IMR-90 (cell line): Measurements from ENCODE around the gene NDRG2.

Experiments used
- CEBPB ChIP-seq: IDR thresholded peaks from 2 replicates; pipeline ENCODE4 v1.6.1; 2012; ENCODE audit warnings: low read depth, low read length, improper control_type of control experiment
- MAFK ChIP-seq: IDR thresholded peaks from 2 replicates; pipeline ENCODE4 v1.6.1; 2012; ENCODE audit warnings: low read depth, low read length, improper control_type of control experiment
- MAZ ChIP-seq: IDR thresholded peaks from 2 replicates; pipeline ENCODE4 v1.6.1; 2012; ENCODE audit warnings: low read depth, mild to moderate bottlenecking, low read length, improper control_type of control experiment, moderate library complexity, borderline replicate concordance
- MXI1 ChIP-seq: IDR thresholded peaks from 2 replicates; pipeline ENCODE4 v1.6.1; 2012; ENCODE audit warnings: low read depth, mild to moderate bottlenecking, low read length, moderate library complexity, borderline replicate concordance
- POLR2A ChIP-seq: IDR thresholded peaks from 2 replicates; pipeline ENCODE4 v1.6.1; 2012; ENCODE audit warnings: mild to moderate bottlenecking, low read depth, low read length
- RAD21 ChIP-seq: IDR thresholded peaks from 2 replicates; pipeline ENCODE4 v1.6.1; 2012; ENCODE audit warnings: low read length, improper control_type of control experiment
- RCOR1 ChIP-seq: IDR thresholded peaks from 2 replicates; pipeline ENCODE4 v1.6.1; 2012; ENCODE audit warnings: mild to moderate bottlenecking, low read length, improper control_type of control experiment; ENCODE audit not compliant: insufficient replicate concordance
- RFX5 ChIP-seq: IDR thresholded peaks from 2 replicates; pipeline ENCODE4 v1.8.0; 2012; ENCODE audit warnings: low read depth, mild to moderate bottlenecking, low read length, moderate library complexity
- TF ChIP-seq, protein P1 (sequence below): fragments of 150-350 bp; IDR thresholded peaks from 2 replicates; pipeline ENCODE4 v1.6.1; 2017; ENCODE audit warnings: mild to moderate bottlenecking, antibody characterized with exemption, low read length, low read depth
- TF ChIP-seq, protein P2 (sequence below): conservative IDR thresholded peaks from 2 replicates; pipeline ENCODE4 v1.5.1; 2012; ENCODE audit warnings: mild to moderate bottlenecking, low read depth, low read length, improper control_type of control experiment
- TF ChIP-seq, protein P3 (sequence below): fragments of 150-350 bp; IDR thresholded peaks from 2 replicates; pipeline ENCODE4 v1.6.1; 2016; ENCODE audit warnings: low read depth, mild to moderate bottlenecking, low read length, moderate library complexity, borderline replicate concordance

DNA sequence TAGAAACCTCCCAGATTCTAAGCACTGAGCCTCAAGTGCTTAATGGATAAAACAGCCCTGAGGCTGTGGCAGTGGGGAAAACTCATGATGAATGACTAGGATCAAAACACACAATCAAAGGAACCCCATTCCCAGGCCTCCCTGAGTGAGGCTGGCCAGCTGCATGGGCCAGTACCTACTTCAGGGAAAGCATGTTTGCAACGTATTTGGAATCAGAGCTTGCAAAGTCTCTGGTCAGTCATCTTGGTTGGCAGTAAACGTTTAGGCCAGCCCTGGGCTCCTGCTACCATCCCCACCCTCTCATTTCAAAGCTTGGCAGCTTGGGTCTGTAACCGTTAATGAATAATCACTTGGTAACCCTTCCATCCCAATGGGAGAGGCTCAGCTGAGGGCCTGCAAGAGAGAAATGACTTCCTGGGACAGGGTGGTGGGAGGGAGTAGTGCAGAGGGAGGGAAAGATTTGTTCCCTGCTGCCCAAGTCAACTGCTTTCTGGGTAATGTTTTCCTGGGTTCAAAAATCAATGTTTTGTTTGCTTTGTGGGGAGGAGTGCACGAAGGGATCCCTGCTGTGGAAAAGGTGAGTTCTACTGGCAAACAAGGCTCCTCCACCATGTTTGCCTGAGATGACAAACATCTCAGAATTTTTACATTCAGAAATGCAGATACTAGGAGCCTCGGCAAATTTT is 30.7 kb upstream of the NDRG2 start:
- no peak for TF ChIP-seq RAD21
- TF ChIP-seq, protein P1, sequence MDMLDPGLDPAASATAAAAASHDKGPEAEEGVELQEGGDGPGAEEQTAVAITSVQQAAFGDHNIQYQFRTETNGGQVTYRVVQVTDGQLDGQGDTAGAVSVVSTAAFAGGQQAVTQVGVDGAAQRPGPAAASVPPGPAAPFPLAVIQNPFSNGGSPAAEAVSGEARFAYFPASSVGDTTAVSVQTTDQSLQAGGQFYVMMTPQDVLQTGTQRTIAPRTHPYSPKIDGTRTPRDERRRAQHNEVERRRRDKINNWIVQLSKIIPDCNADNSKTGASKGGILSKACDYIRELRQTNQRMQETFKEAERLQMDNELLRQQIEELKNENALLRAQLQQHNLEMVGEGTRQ = no peak
- TF ChIP-seq, protein P2, sequence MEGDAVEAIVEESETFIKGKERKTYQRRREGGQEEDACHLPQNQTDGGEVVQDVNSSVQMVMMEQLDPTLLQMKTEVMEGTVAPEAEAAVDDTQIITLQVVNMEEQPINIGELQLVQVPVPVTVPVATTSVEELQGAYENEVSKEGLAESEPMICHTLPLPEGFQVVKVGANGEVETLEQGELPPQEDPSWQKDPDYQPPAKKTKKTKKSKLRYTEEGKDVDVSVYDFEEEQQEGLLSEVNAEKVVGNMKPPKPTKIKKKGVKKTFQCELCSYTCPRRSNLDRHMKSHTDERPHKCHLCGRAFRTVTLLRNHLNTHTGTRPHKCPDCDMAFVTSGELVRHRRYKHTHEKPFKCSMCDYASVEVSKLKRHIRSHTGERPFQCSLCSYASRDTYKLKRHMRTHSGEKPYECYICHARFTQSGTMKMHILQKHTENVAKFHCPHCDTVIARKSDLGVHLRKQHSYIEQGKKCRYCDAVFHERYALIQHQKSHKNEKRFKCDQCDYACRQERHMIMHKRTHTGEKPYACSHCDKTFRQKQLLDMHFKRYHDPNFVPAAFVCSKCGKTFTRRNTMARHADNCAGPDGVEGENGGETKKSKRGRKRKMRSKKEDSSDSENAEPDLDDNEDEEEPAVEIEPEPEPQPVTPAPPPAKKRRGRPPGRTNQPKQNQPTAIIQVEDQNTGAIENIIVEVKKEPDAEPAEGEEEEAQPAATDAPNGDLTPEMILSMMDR = no peak
- TF ChIP-seq RCOR1 = no peak
- TF ChIP-seq POLR2A = no peak
- TF ChIP-seq MXI1 = no peak
- TF ChIP-seq CEBPB = no peak
- TF ChIP-seq RFX5 = no peak
- TF ChIP-seq, protein P3, sequence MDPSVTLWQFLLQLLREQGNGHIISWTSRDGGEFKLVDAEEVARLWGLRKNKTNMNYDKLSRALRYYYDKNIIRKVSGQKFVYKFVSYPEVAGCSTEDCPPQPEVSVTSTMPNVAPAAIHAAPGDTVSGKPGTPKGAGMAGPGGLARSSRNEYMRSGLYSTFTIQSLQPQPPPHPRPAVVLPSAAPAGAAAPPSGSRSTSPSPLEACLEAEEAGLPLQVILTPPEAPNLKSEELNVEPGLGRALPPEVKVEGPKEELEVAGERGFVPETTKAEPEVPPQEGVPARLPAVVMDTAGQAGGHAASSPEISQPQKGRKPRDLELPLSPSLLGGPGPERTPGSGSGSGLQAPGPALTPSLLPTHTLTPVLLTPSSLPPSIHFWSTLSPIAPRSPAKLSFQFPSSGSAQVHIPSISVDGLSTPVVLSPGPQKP = no peak
- no peak for TF ChIP-seq MAFK
- TF ChIP-seq MAZ = no peak
